Ishikawa (cell line): ENCODE results near the gene GFRA1.

Experiments used
- CEBPB ChIP-seq: IDR thresholded peaks from 2 replicates; pipeline ENCODE4 v1.6.1; 2012
- CREB1 ChIP-seq: IDR thresholded peaks from 2 replicates; pipeline ENCODE4 v1.6.1; 2012; ENCODE audit warnings: low read depth
- EP300 ChIP-seq: IDR thresholded peaks from 2 replicates; pipeline ENCODE4 v1.6.1; 2012; ENCODE audit warnings: borderline replicate concordance
- FOXM1 ChIP-seq: IDR thresholded peaks from 2 replicates; pipeline ENCODE4 v1.6.1; 2012; ENCODE audit warnings: low read depth, borderline replicate concordance
- MAX ChIP-seq: IDR thresholded peaks from 2 replicates; pipeline ENCODE4 v1.6.1; 2012
- NFIC ChIP-seq: IDR thresholded peaks from 2 replicates; pipeline ENCODE4 v1.6.1; 2012
- RAD21 ChIP-seq: IDR thresholded peaks from 2 replicates; pipeline ENCODE4 v1.6.1; 2012; ENCODE audit warnings: low read depth
- REST ChIP-seq: IDR thresholded peaks from 2 replicates; pipeline ENCODE4 v1.6.1; 2012; ENCODE audit warnings: low read depth, mild to moderate bottlenecking
- TAF1 ChIP-seq: IDR thresholded peaks from 2 replicates; pipeline ENCODE4 v1.6.1; 2012; ENCODE audit warnings: low read depth, mild to moderate bottlenecking
- TEAD4 ChIP-seq: IDR thresholded peaks from 2 replicates; pipeline ENCODE4 v1.6.1; 2012
- USF1 ChIP-seq: IDR thresholded peaks from 2 replicates; pipeline ENCODE4 v1.6.1; 2012
- YY1 ChIP-seq: IDR thresholded peaks from 2 replicates; pipeline ENCODE4 v1.6.1; 2012; ENCODE audit warnings: low read depth

GRCh38 chr10:116112232-116113231, 160.5 kb downstream of the GFRA1 start:
- TF ChIP-seq TAF1 (no peak), MAX (no peak), EP300 (no peak), USF1 (no peak), CREB1 (no peak), REST (no peak), YY1 (no peak), CEBPB (no peak), RAD21 (no peak), TEAD4 (no peak), FOXM1 (no peak), NFIC (no peak)
